ENCODE results near the gene WDFY4.

- TF ChIP-seq CTCF (IDR thresholded peaks at IDR 0.05) = no peak
- TF ChIP-seq POLR2A (IDR thresholded peaks at IDR 0.05) = no peak
These were observed 32.3 kb upstream of the WDFY4 start for GRCh38 chr10:48652344-48652743.

All from breast epithelium (tissue), 3 donors.